GM04503 (cell line): ENCODE measurements around the gene SMOC2.
"Not testable (repeated sequence)": the region's sequence is repeated elsewhere in the genome, so short reads cannot be mapped to it uniquely, and the experiment has no call there.

ENCODE experiments used
- DNase-seq: peaks from one replicate; pipeline ENCODE4 v3.0.0-alpha.2; 2012; ENCODE audit warnings: low read depth

Gene SMOC2

GRCh38 chr6:168686831-168687730, 246.1 kb downstream of the SMOC2 start:
- DNase-seq: no peak

GRCh38 chr6:168690271-168690670, 249.3 kb downstream of the SMOC2 start:
- no peak for DNase-seq

DNA sequence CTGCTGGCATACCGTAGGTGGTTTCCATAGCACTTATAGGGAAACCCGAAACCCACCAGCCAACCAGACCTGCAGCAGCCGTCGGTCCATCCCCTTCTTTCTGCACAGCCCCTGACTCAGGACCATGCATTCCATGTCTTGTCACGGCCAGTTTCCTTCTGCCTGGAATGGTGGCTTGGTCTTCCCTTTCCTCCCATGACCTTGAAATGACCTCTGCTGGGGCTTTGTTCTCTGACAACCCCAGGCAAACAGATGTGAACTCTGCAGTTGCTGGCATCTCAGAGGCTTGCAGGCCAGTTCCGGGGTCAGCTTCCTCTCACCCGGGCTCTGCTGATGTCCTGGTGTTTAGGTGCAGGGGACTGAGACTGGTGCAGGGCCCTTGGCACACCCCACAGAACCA, 250.8 kb downstream of the SMOC2 start:
- no peak for DNase-seq

DNA sequence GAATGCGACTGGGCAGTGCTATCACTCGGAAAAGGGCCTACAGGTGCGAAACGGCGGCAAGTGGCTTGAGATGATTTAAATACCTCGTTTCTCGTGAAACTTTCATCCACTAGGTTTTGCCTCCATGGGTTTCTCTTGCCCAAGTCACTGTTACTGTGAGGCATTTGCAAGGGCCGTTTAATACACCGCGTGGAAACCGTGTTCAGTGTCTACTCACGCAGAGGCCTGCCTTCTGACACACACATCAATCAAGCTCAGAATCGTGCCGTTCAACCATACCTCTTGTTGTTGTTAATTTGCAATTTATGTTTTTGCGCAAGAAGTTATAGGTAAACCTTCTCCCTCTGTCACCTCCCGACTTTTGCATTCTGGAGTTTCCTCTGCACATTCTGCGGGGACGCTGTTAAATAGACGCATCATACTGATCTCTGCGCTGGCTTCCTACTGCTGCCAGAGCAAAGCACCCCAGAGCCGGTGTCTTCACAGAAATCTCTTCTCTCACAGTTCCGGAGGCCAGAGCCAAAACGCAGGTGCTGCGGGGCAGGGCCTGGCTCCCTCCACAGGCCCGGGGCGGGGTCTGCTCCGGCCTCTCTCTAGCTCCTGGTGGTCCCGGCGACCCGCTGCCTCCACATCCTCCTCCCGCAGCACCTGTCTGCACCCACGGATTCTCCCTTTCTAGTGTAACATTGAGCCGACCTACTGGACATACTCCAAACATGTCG, 251.4 kb downstream of the SMOC2 start:
- DNase-seq: no peak

- DNase-seq: not testable (repeated sequence)
These were observed 251.9 kb downstream of the SMOC2 start for GRCh38 chr6:168692915-168693257.

DNA sequence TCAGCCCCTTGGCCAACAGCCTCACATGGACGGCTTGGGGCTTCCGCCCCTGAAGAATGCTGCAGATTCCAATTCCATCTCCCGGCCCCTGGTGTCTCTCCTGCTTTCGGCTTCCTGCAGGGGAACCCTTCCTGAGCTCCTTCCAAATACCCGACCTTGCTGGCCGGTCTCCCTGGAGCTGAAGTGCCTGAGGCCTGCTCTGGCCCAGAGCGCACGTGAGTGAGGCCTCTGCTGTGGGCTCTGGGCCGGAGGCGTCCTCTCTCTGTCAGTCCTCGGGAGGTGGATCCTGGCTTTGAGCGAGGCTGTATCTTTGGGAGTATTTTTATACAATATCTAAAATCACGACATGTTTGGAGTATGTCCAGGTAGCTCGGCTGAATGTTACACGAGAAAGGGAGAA, 253.8 kb downstream of the SMOC2 start:
- not testable (repeated sequence) for DNase-seq

DNA sequence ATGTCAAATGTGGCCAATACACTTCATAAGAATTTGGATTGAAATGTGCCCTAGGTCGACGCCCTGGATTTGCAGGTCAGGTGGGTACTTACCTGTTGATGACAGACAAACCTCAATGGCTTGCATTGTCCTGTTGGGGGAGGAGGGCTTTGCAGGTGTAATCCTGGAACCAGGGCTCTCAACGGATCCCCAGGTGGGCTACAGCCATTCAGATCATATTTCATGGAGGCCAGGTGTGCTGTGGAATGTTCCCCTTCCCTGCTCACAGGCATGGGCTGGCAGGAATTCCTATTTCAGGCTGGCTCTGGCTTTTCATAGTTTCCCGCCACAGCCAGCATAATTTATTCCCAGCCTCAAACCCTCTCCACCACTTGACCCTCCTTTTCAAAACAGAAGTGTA, 254.7 kb downstream of the SMOC2 start:
- no peak for DNase-seq

DNA sequence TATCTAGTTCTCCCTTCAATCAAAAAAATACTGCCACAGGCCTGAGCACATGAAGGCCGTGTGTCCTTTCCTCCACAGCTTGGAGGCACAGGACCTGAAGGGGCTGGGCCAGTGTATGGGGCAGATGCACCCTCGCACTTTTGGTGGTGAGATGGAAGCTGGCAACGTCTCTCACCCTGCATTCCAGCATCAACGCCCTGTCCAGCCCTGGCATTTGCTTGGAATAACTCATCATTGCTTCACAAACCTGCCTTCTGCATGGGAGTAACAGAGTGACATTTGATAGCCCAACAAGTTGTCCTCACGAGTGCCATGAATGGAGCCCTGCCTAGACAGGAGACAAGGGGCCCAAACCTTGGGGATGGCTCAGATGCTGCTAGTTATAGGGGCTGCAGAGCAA, 257.9 kb downstream of the SMOC2 start:
- DNase-seq: no peak

DNA sequence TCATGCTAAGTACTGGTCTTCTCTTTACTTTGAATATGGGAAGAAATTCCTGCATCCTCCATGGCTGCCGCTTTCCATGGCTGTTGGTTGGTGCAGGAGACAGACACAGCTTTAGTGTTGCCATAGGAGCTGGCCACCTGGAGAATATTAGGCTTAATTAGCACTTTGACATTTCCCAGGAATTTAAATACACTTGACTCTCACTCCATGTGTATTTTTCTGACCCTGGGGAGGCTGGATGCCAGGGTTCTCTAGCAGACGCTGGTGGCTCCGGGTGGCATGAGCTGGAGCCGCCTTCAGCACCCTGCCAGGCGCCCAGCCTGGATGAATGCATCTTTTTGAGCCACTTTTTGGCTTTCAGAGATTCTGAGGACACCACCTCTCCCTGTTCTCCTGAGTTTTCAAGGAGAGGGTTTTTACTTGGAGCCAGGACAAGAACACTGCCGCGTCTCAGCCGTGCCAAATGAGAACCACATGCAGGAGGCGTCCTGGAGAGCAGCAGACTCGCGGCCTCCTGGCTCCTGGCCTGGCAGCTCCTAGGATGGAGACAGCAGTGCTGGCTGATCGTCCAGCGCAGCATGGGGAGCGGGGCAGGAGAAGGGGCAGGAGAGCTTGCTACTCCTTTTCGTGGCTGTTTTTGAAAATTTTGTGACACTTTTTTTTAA, 258.8 kb downstream of the SMOC2 start:
- no peak for DNase-seq

DNA sequence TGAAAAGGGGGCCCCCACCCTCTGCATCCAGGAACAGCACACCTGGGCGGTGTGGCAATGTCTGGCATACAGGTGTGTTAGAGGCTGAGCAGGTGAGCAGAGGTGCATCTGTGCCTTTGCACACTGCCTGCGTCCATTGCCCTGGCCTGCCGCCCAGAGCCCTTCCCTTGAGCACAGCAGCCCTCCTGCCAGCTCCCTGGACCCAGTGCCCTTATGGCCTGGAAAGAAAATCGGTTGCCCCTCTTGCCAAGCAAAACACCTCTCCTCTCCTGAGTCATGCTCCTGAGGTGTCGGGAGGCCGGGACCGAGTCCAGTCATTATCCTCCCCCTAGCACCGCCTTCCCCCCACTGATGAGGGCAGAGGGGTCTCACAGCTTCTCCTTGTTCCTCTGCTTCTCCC, 259.9 kb downstream of the SMOC2 start:
- DNase-seq: no peak

GRCh38 chr6:168703990-168704389, 263.0 kb downstream of the SMOC2 start:
- DNase-seq: no peak

GRCh38 chr6:168704678-168705077, 263.7 kb downstream of the SMOC2 start:
- DNase-seq: no peak

DNA sequence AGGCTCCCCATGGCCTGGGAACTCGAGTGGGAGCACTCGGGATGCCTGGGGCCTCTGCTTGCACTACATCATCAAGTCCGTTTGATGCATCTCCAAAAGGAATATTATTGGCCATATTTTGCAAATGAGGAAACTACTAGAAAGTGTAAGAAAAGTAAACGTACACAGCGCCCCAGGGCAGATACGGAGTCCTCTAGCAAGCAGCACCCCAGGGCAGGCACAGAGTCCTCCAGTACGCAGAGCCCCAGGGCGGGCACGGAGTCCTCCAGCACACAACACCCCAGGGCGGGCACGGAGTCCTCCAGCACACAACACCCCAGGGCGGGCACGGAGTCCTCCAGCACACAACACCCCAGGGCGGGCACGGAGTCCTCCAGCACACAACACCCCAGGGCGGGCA, 264.3 kb downstream of the SMOC2 start:
- DNase-seq: not testable (repeated sequence)

DNA sequence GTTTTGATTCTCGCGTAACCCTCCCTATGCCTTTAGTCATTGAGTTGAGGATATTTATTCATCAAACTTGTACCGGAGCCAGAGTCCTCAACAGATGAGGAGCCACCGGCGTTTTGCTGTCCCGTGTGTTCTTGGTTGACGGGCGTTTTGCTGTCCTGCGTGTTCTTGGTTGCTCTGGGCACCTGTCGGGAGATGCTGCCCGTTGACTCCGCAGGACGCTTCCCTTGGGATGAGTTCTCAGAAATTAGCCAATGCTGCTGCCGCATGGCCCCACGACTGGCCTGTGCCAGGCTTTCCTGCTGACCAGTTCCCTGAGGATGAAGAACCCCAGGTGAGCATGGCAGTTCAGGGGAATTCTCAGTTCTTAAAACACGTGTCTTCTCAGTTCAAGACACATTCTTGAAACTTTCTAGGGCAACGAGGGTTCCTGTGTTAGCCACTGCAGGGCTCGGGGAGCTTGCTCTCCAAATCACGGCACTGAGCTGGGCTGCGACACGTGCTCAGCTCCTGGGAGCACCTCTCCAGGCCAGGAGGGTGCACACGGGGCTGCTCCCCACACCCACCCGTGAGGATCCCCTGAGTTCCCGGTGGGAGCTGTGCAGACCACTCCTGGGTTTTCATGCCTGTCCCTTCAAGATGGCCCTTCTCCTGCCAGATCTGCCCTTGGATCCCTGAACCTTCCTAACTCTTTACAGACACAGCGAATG, 265.6 kb downstream of the SMOC2 start:
- no peak for DNase-seq

DNA sequence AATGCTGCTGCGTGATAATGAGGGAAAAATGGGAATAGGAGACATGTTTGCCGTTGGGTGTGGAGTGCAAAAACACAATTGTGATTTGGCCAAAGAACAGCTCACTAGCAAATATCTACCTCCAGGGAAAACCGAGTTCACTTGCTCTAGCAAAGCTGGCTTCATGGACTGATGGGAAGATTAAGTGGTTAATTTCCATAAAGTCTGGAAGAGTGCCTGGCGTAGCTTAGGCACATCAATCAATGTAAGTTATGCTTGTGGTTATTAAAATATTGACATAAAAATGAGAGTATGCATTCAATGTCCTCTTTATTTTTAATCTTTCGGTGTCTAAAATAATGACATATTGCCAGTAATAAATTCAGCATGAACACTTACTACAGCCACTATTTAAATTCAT, 267.5 kb downstream of the SMOC2 start:
- DNase-seq: no peak

GRCh38 chr6:168708984-168709383, 268.0 kb downstream of the SMOC2 start:
- DNase-seq: no peak

DNA sequence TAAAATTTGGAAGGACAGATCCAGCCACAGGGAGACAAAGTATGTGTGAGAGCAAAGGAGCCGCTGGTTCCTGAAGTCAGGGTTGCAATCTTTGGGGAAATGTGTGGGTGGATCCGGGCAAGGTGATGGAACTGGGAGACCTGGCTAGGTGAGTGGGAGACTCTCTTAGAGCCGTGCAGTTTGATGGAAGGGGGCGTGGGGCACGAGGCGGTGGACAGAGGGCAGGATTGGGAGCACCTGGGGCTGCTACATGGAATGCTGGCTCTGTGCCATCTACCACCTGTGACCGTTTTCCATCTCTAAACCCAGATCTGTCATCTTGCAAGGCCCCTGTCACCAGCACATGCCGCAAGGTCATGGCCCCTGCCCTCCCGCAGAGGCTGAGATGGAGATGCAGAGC, 268.4 kb downstream of the SMOC2 start:
- DNase-seq: no peak

GRCh38 chr6:168709991-168710390, 269.0 kb downstream of the SMOC2 start:
- no peak for DNase-seq

GRCh38 chr6:168711049-168711640, 270.2 kb downstream of the SMOC2 start:
- DNase-seq: no peak

DNA sequence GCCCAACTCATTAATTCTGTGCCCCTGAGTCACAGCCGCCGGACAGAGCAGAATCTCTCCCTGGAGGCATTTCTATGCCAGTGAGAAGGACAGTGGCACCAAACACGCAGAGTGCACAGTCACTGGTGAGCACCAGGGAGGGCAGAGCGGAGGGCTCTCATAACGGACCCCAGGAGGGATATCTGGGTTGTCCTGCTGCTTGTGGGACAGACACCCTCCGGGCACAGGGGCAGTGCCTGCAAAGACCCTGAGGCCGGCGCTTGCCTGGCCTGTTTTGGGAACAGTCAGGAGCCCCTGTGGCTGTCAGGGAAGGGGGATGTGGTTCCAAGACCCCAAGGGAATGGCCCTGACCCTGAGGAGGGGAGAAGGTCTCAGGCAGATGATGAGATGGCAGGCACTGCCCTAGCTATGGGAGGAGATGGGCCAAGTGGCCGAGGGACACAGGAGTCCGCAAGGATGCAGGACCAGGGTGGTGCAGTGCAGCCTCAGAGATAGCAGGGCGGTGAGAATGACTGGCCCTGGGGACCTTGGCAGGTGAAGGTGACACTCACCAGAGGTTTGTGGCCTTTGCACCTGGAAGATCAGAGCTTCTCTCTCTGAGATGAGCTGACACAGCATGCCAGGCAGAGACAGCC, 270.8 kb downstream of the SMOC2 start:
- DNase-seq: no peak

GRCh38 chr6:168712993-168713392, 272.0 kb downstream of the SMOC2 start:
- no peak for DNase-seq
